ENCODE results near the gene GPER1.

Gene GPER1

GRCh38 chr7:1090686-1091643 lies 3.1 kb downstream of the GPER1 start:
- TF ChIP-seq CTCF (conservative IDR thresholded peaks at IDR 0.05), result no peak
- no peak overlapping the region for H3K27ac ChIP-seq

- TF ChIP-seq CTCF (conservative IDR thresholded peaks at IDR 0.05), result no peak
Observed at GRCh38 chr7:1091644-1092027, 3.7 kb downstream of the GPER1 start.

GRCh38 chr7:1092161-1092632 lies 4.3 kb downstream of the GPER1 start:
- TF ChIP-seq CTCF (conservative IDR thresholded peaks at IDR 0.05), result no peak
- no peak overlapping the region for H3K27ac ChIP-seq

More at GRCh38 chr7:1091644-1092027, 3.7 kb downstream of the GPER1 start:
- no peak overlapping the region for H3K27ac ChIP-seq

- H3K27ac ChIP-seq, result no peak overlapping the region
- TF ChIP-seq CTCF (conservative IDR thresholded peaks at IDR 0.05), result no peak
Observed at GRCh38 chr7:1092806-1093501, 5.0 kb downstream of the GPER1 start.

GRCh38 chr7:1093502-1093843 lies 5.6 kb downstream of the GPER1 start:
- H3K27ac ChIP-seq, result no peak overlapping the region
- no peak for TF ChIP-seq CTCF (conservative IDR thresholded peaks at IDR 0.05)

GRCh38 chr7:1093916-1094508 lies 6.1 kb downstream of the GPER1 start:
- H3K27ac ChIP-seq, result peak overlapping the region; percentile 25; the same call in 1 of the 2 replicates
- TF ChIP-seq CTCF (conservative IDR thresholded peaks at IDR 0.05), result no peak

GRCh38 chr7:1094870-1095269 lies 7.0 kb downstream of the GPER1 start:
- peak overlapping the region; percentile 25; the same call in 1 of the 2 replicates for H3K27ac ChIP-seq

More at GRCh38 chr7:1094870-1095269, 7.0 kb downstream of the GPER1 start:
- TF ChIP-seq CTCF (conservative IDR thresholded peaks at IDR 0.05), result no peak

Data from VCaP (cell line).